GM21576 (cell line): ENCODE data around the gene GALNT16.

ENCODE experiments used
- ATAC-seq: cut with Tn5 transposase; IDR thresholded peaks from one replicate; pipeline ENCODE4 v1.9.1; 2021; ENCODE audit warnings: mild to moderate bottlenecking, moderate library complexity; ENCODE audit not compliant: unreplicated experiment

GALNT16 gene

DNA sequence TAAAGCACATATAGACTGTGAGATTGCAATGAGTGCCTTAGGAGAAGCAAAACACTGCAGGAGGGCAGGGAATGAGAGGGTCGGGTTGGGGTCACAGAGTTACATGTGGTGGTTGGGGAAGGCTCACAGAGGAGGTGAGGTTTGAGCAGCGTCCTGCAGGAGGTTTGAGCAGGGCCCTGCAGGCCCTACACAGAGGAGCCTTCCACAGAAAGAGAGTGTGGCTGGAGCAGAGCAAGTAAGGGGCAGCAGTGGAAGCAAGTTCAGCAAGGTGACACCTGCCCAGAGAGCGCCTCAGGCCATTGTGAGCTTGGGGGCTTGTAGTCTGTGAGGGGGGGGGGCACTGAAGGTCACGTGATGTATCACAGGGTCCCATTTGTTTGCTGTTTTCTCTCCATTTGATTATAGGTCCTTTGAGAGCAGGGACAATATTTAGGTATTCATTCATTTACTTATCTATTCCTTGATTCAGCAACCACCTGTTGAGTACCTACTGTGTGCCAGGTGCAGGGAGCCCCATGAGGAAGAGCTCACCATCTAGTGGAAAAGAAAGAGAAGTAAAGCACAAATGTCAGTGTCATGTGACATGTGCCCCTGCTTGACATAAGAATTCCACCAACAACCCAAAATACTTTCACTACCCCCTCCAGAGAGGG is 56.6 kb downstream of the GALNT16 start:
- ATAC-seq = no peak

DNA sequence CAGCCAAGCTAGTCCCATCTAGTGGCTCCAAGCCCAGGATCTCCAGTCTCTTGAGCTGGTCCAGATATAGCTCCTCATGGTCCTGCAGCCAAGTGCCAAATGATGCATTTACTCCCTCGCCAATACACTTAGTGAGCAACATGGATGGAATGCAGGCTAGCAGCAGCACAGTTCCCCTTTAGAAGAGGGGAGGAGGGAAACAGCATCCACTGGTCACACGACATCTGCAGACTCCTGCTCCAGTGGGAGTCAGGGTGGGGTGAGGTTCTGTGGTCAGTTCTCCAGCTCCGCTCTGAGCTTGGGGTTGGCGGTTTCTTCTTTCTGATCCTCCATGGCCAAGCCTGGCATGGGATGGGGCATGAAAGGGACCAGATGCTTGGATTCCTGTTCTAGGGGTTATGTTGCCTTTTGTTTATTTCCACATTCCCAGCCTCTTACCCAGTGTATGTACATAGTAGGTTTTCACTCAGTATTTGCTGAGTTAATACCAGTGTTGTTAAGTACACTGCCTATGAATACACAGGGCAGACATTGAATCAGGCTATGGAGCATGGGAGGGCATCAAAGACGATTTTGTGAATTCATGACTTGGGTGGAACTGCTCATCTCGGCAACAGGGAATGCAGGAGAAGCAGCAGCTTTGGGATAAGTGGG is 57.3 kb downstream of the GALNT16 start:
- ATAC-seq = no peak

DNA sequence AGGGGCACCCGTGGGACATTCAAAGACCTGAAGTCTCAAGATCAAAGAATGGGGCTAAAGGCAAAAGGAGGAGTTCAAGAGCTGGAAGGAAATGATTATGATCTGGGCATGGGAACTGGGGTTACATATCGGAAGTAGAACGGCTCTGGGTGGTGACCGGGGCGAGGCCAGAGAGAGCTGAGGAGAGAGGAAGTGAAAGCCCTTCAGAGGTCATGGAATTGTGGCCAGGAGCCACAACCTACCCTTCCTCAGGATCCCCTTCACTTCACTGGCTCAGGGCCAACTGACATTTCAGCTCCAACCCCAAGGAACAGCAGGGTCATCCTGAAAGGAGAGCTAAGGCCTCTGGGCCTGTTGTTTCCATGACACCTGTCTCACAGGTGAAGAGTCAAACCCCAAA is 57.8 kb downstream of the GALNT16 start:
- no peak for ATAC-seq

DNA sequence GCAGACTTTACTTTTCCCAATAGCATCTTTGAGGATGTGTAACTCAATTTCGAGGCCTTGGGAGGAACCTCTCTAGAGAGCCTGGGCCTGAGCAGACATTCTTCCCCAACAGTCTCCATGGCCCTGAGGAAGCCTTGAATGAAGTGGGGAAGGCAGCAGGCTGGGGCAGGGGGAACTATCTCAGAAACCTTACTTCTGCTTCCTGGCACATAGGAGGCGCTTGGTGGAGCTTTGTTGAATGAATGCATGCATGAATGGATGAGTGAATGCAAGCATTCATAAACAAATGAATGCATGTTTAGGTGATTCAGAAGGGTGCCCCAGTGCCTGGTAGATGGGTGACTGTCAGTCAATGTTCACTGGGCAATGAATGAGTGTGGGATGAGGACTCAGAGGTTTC is 58.3 kb downstream of the GALNT16 start:
- no peak for ATAC-seq

DNA sequence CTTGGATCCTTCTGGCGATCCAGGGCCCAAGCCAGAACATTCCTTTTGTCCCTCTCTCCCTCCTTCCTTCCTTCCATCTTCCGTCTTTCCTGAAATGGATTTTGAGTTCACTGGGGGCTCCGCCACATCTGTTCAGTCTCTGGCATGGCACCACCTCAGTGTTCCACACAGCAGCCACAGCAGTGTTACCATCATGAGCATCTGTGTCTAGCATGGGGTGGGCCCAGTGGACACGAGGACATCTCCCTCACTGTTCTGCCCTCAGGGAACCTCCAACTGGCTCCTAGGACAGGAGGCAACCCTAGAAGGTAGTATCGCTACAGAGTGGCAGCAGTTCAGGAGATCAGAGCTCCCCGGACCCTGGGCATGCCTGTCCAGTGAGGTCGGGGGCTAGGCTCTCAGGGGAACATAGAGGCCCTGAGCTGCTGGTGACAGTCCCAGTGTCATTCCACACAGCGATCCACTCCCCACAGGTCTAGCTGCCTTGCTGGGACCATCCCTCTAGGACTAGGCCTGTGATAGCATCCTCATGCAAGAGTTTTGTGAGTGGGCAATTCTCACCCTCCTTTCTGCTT is 59.0 kb downstream of the GALNT16 start:
- no peak for ATAC-seq

- no peak for ATAC-seq
Observed at GRCh38 chr14:69319911-69320310, 60.0 kb downstream of the GALNT16 start.

DNA sequence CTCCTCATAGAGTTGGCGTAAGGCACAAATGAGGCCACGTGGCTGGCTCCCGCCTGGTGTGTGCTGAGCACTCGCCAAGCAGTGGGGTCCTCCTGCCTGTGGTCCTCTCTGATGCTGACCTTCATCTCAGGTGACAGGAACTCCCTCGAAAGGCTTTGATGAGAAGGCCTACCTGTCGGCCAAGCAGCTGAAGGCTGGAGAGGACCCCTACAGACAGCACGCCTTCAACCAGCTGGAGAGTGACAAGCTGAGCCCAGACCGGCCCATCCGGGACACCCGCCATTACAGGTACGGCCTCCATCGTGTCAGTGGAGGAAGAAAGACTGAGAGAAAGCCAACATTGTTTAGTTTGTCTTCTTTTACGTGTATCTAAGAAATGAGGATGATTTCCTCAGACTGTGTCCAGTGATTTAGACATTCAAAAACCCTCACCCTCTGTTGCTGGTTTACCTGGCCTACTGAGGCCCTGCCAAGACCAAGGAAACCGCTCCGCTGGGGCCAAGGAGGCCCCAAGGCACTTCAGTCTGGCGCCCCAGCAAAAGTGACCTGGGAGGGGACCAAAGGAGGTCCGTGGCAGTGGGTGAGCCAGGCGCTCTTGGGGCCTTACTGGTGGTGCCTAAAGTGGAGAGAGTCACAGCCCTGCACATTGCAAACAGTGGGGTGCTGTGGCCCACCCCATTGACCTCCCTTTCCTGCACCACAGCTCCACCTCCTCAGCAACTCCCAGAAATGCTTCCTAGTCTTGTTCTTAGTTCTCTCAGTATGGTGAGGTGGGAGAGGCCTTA is 60.8 kb downstream of the GALNT16 start:
- no peak for ATAC-seq

- ATAC-seq = no peak
Observed at GRCh38 chr14:69321601-69322330, 61.8 kb downstream of the GALNT16 start.

- no peak for ATAC-seq
Observed at GRCh38 chr14:69323266-69323998, 63.5 kb downstream of the GALNT16 start.

- ATAC-seq = no peak
Observed at GRCh38 chr14:69323999-69324282, 64.0 kb downstream of the GALNT16 start.

DNA sequence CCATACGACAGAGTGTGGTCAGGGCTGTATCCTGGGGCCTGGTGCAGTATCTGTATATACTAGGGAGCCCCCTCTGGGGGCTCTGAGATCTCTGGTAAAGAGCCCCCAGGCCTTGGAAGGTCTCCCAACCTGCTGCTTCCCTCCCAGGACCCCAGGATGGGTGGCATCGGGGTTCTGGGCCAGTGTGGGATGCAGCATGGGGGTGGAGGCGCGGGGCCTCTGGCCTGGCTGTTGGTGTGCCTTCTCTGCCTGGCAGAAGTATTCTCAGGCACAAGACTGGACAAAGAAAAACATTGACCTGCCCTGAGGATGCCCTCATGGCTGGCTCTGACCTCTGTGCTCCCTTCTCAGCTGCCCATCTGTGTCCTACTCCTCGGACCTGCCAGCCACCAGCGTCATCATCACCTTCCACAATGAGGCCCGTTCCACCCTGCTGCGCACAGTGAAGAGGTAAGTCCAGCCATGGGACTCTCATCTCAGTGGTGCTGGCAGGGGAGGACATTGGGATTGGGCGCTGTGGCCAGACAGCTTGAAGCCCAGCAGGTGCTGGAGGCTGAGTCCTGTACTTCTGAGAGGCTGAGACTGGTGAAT is 64.5 kb downstream of the GALNT16 start:
- no peak for ATAC-seq

DNA sequence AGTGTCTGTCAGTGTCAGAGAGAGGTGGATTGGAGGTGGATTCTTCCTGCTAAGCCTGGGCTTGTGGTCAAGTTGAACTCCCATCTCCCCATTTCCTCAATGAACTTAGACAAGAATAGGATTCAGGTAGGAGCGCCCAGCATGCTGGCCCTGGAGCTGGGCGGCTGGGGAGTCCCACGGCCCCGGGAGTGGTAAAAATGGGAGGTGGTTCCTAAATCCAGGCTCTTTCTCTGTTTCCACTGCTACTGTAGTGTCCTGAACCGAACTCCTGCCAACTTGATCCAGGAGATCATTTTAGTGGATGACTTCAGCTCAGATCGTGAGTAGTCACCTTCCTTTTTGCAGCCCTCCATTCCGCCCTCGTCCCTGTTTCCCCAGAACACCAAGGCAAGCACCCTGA is 65.1 kb downstream of the GALNT16 start:
- no peak for ATAC-seq

DNA sequence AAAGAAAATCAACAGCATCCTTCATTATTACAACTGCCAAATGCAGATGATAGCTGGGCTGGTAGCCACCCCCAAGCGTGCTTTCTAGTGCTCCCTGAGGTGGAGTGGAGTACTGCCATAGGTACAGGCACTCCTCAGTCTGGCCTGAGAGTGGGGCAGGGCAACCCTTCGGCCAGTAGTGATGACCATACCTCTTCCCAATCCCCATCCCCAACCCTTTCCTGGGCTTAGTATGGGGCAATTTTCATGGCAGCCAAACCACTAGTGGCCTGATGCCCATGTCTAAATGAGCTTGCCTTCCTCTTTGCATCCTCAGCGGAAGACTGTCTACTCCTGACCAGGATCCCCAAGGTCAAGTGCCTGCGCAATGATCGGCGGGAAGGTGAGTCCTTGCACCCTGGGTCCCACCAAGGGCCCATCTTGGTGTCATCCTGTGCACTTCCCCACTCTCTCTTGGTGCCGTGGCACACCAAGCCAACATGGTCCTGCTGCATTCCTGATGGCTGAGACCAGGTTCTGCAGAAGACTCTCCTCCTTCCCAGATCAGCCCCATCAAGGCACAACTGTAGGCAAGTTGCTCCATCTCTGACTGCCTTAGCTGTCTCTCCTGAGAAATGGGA is 65.8 kb downstream of the GALNT16 start:
- no peak for ATAC-seq

DNA sequence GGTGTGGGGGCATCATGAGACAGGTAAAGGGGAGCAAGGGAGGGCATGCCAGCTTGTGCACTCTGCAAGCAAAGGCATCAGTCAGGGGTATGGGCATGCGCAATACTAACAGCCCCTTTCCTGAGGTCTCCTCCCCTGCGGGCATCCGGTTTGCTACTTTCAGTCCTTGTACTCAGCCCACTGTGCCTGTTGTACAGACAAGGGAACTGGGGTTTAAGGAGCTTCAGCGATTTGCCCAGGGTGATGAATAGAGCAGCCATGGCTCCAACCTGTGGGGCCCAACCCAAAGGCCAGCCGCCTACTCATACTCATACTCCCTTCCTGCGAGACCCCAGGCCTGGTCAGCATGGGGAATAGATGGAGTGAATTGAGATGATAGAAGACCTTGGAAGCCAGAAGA is 66.7 kb downstream of the GALNT16 start:
- no peak for ATAC-seq

DNA sequence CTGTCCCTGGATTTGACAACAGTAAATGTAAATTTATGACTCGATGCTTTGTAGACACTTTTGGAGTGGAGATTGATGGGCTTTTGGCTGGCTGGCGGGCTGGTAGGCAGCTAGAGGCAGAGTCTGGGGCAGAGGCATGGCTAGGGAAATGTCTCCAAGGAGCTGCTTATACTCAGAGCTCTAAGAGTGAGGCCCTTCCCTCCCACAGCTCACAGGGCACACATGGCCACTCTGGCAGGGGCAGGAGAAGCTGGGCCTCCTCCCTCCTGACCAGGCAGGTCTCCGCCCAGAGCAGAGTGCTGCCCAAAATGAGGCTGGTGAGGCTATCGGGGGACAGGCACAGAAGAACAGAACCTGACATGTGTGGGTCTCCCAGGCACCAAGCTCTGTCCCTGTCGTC is 67.5 kb downstream of the GALNT16 start:
- no peak for ATAC-seq

GRCh38 chr14:69328317-69328716 is 68.4 kb downstream of the GALNT16 start:
- no peak for ATAC-seq

DNA sequence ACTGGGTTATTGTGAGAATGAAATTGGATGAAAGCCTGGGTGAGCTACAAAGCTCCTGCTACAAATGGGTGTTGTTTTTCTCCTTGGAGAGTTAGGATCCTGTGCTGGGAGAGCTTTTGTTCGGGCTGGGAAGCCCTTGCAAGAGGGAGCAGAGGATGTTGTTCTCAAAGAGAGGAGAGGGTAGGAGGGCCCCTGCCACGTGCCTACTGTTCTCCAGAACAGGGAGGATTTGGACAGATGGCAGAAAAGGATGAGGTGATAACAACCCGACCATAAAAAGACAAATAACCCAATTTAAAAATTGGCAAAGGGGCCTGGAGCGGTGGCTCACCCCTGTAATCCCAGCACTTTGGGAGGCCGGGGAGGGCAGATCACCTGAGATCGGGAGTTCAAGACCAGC is 68.8 kb downstream of the GALNT16 start:
- no peak for ATAC-seq

DNA sequence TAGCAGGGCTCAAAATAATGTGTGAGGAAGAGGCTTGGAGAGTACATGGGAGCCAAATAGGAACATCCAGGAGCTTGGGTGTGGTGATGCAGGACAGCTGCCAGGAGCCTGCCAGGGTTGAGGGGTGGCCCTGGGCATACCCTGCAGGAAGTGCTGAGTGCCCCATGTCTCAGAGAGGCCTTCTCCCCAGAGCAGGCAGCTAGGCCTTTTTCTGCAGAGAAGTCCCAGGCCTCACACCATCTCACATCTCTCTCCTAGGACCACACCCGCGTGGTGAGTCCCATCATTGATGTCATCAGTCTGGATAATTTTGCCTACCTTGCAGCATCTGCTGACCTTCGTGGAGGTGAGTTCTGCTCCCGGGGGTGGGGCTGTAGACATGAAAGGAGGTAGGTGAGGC is 71.2 kb downstream of the GALNT16 start:
- no peak for ATAC-seq

GRCh38 chr14:69332782-69333395 is 72.9 kb downstream of the GALNT16 start:
- no peak for ATAC-seq
